A549 treated with RU486 at 1 μM for 4 hours (cell line): ENCODE data around the gene OR10A5. TPM values are rescaled to one million over a fixed set of nuclear protein-coding genes. Genes with fewer than 3 reads are reported as not detected.

Experiments used
- total RNA-seq: library from RNA; stranded (reverse); fragments of 200-300 nt; extraction: Qiagen RNA extraction; gene quantifications from 5 replicates; pipeline ENCODE4 v1.2.3, GENCODE V29; 2022; ENCODE audit warnings: low read depth

OR10A5 gene, protein sequence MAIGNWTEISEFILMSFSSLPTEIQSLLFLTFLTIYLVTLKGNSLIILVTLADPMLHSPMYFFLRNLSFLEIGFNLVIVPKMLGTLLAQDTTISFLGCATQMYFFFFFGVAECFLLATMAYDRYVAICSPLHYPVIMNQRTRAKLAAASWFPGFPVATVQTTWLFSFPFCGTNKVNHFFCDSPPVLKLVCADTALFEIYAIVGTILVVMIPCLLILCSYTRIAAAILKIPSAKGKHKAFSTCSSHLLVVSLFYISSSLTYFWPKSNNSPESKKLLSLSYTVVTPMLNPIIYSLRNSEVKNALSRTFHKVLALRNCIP
- not detected in 5 replicates for total RNA-seq

DNA sequence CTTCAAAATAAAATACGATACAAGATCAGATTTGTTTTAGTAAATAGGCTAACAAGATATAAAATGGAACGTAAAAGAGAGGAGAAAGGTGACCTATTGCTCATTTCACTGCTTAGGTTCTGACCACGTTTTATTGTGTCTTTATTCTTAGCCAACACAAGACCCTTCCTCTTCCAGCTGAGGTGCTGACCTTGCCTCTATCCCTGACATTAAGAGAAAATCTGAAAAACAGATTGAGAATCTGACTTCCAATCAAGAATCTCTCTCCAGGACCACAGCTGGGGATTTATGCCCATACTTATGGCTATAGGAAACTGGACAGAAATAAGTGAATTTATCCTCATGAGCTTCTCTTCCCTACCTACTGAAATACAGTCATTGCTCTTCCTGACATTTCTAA is at the start of gene OR10A5:
TSS of gene OR10A5 (plus strand) at position 301 of the 400 bp plus-strand sequence. CDS start at position 301, 0 bp downstream.

DNA sequence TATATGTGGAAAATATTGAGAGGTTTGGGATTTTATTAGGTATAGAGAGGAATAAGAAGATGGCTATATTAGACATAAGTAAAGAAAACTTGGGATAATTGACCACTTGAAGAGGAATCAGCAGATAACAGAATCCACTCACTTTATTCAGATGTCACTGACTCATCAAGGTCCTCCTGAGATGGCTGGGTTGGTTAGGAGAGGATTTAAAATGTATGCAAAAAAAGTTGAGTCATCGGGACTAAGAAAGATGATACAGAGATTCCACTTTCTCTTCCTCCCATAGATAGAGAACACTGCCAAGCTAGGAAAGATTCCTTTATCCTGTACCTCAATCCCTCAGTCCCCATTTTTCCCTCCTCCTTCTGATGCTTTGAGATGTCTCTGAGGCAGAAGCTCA is 46.1 kb upstream of the OR10A5 start, which contains the start of gene OR6A2:
TSS of gene OR6A2 (minus strand) at position 288 of the 400 bp plus-strand sequence. CDS start 3,981 bp downstream, outside the sequence.

DNA sequence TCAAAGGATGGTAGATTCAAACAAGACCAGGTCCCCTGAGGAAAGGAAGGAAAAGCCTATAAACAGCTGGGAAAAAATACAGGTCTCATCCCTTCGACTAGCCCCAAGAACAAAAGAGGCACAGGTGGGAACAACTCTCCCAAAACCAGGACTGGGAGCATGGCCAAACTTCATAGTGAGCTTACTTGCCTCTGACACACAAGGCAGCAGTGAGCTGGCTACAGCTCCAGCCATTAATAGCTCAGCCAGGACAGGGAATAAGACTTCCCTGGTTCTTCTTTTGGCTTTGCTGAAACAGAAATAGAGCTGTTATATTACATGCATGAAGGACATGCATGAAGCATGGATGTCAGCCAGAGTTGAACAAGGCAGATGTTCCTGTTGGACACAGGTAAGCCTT is 17.5 kb downstream of the OR10A5 start, which contains the start of gene OR10A2:
TSS of gene OR10A2 (plus strand) at position 97 of the 400 bp plus-strand sequence. CDS start 6,698 bp downstream, outside the sequence.

DNA sequence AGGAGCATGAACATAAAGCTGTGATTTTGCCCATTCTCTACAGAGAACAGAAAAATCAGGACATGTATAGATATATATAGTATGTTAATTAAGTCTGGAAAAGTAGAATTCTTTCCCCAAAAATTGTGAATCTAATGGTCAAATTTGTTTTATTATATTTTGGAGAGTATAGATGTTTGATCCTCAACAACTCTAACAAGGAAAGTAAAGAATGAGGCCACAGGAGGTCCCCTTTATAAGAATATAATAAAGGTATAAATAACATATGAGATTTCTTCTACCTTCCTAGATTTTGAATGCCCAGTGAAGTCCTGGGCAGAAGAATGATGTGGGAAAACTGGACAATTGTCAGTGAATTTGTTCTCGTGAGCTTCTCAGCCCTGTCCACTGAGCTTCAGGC is 30.8 kb downstream of the OR10A5 start, which contains the start of gene OR10A4:
TSS of gene OR10A4 (plus strand) at position 301 of the 400 bp plus-strand sequence. CDS start at position 324, 23 bp downstream.

DNA sequence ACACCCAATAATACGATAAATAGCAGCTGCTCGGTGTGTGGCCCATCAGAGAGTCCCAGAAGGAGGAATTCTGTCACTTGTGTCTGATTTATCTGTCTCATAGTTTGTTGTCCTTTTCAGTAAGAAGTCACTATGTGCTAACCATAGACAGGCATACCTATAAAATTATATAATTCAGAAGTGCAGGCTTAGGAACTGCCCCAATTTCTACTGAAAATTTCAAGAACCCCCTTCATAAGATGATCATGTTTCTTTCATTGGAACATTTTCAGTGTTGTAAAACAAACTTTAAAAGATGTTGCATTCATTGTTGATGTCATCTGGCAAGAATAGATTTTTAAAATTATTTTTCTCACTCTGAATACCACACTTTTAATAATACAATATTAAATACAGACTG is 46.9 kb downstream of the OR10A5 start, which contains the start of gene OR2D2:
TSS of gene OR2D2 (minus strand) at position 101 of the 400 bp plus-strand sequence. CDS start at position 101, 0 bp downstream.

Other genes with a start within 250 kb of the OR10A5 start
- 23.3 to 40.5 TPM (median 29.7 TPM) in 5 replicates for gene RRP8, start 242.1 kb upstream of the OR10A5 start, total RNA-seq
- gene ILK, start 241.9 kb upstream of the OR10A5 start, total RNA-seq, result 107 to 127 TPM (median 118 TPM) in 5 replicates
- 178 to 317 TPM (median 217 TPM) in 5 replicates for gene TAF10, start 233.5 kb upstream of the OR10A5 start, total RNA-seq
- gene TPP1, start 226.3 kb upstream of the OR10A5 start, total RNA-seq, result 38.3 to 47.3 TPM (median 43.0 TPM) in 5 replicates
- gene DCHS1, start 189.9 kb upstream of the OR10A5 start, total RNA-seq, result 0.07 to 0.12 TPM (median 0.09 TPM) in 5 replicates
- 84.4 to 132 TPM (median 104 TPM) in 5 replicates for gene MRPL17, start 162.3 kb upstream of the OR10A5 start, total RNA-seq
- not detected in 5 replicates for gene OR2AG2, start 73.7 kb upstream of the OR10A5 start, total RNA-seq
- gene OR2AG1, start 62.7 kb upstream of the OR10A5 start, total RNA-seq, result not detected in 5 replicates
- not detected in 5 replicates for gene OR6A2, start 46.0 kb upstream of the OR10A5 start, total RNA-seq
- gene OR10A2, start 17.4 kb downstream of the OR10A5 start, total RNA-seq, result not detected in 5 replicates
- not detected in 5 replicates for gene OR10A4, start 30.9 kb downstream of the OR10A5 start, total RNA-seq
- gene OR2D2, start 46.8 kb downstream of the OR10A5 start, total RNA-seq, result not detected in 5 replicates
- not detected in 5 replicates for gene OR2D3, start 75.3 kb downstream of the OR10A5 start, total RNA-seq
- gene ZNF215, start 80.7 kb downstream of the OR10A5 start, total RNA-seq, result 1.1 to 1.5 TPM (median 1.2 TPM) in 5 replicates
- gene ZNF214, start 174.7 kb downstream of the OR10A5 start, total RNA-seq, result 0.76 to 1.7 TPM (median 1.2 TPM) in 5 replicates
- gene NLRP14, start 174.8 kb downstream of the OR10A5 start, total RNA-seq, result not detected in 5 replicates
- gene RBMXL2, start 243.3 kb downstream of the OR10A5 start, total RNA-seq, result not detected in 5 replicates